GM19351 (cell line): ENCODE measurements around the gene EGFLAM.

Experiments used
- ATAC-seq: cut with Tn5 transposase; IDR thresholded peaks from one replicate; pipeline ENCODE4 v1.9.1; 2021; ENCODE audit warnings: mild to moderate bottlenecking, moderate library complexity; ENCODE audit not compliant: unreplicated experiment

EGFLAM gene

GRCh38 chr5:38445374-38446028 is 187.1 kb downstream of the EGFLAM start:
- ATAC-seq: no peak

DNA sequence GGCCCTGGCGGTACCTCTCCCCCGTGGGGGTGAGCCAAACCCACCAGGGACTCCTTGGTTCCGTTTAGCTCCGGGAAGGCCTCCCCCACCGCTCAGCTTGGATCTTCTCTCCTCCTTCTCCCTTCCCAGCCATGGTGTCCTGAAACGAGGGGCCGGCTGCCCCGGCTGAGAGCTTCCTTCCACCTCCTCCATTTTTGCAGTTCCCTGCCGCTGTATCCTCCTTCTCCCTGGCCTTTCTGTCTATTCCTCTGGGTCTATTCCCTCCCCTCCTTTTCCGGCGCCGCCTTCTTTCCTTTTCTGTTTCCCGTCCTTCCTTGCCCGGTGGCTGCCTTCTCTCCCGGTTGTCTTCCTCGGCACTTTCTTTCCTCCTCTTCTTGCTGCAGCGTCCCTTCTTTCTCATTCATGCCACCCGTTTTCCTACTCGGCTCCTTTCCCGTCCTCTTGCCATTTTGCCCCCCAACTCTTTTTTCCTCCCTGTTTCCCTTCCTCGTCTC is 187.7 kb downstream of the EGFLAM start:
- ATAC-seq: no peak

DNA sequence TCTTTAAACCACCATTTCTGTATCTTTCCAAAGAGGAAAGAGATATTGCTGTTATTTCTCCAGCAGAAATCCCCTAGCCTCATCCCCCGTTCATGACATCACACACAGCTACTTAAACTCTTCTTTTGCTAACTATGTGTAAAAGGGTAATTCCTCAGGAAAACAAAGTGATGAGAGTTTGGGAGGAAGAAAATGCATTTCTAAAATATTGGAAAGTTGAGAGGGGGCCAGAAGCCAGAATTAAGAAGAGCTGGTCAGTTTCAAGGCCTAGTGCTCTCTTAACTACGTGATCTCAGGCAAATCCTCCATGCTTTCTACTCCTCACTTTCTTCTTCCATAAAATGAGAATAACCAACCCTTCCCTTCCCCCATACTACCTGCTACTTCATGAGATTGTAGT is 188.7 kb downstream of the EGFLAM start:
- no peak for ATAC-seq

DNA sequence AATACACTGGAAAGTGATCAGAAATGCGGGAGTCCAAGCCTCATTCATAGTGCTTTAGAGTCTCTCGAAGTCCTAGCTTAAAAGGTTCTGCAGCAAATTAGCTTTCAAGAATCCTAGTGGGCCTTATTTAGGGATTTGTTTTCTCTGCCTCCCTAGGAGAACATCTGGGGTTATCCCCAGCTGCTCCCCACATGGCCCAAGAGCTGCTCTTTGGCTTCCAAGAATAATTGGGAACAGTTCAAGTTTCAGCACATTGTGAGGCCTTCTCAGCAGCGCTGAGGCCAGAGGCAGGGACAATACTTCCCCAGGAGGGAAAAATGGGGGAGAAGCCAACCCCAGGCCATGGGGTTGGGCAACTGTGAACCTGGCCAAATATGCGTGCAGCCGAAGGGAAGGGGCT is 189.4 kb downstream of the EGFLAM start:
- no peak for ATAC-seq

DNA sequence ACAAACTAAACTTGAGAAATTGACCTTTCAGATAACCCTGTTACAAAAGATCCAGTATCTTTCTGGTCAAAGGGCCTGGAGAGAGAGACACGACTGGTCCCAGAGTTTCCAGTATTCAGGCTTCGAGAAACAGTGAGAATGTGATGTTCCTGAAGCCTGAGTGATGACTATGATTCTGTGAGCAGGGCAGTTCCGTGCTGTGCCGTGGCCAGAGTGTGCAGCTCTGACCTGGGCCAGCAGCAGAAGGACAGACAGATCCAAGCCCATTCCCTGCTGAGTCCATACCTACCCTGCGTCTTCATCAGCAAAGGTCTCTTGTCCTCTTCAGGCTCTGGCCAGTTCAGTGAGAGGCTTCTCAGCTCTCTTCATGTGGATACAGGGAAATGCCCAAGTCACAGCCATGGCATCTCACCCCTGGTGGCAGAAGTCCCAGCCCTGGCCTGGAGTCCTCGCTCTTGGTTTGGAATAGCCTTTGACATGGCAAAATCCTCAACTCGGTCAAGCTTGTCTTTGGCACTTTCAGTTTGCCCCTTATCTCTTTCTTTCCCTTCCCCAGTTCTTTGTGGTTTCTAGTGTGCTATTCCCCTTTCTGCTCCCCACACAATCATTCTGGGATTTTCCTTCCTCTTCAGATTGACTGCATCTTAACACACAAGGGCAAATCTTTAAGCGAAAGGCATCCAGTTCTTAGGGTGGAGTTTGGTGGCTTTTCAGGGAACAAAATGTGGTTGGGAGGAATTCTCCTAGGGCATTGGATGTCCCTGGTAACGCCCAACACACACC is 190.4 kb downstream of the EGFLAM start:
- ATAC-seq: no peak

DNA sequence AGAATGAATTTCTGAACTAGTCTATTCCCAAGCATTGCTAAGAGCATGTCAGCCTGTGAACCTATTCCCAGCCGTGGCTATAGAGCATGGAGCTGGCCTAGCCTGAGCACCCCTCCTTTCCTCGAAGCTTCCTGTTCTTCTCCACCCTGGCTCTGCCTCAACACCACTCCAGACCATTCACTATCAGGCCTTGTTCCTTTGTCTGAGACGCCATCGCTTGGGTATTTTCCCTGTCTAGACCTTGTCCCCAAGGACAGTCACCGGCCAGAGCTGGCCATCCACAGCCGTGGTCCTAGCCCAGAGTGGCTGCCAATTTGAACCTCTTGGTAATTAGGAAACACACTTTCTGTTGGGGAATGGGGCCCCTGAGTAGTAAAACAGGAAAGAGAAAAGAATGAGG is 192.3 kb downstream of the EGFLAM start:
- ATAC-seq: no peak

GRCh38 chr5:38451074-38451725 is 192.8 kb downstream of the EGFLAM start:
- no peak for ATAC-seq

DNA sequence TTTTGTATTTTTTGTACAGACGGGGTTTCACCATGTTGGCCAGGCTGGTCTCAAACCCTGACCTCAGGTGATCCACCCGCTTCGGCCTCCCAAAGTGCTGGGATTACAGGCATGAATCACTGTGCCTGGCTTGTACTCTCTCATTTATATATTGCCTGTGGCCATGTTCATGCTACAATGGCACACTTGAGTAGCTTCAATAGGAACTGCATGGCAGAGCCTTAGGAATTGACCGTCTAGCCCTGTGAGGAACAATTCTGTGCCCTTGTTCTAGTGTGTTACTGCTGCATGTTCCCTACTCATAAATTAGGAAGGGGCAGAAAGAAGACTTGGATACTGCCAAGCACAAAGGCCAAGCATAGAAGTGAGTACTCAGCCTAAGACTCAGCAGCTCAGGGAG is 193.8 kb downstream of the EGFLAM start:
- ATAC-seq: no peak

GRCh38 chr5:38453506-38453905 is 195.1 kb downstream of the EGFLAM start:
- ATAC-seq: peak; percentile 97

GRCh38 chr5:38453921-38454320 is 195.6 kb downstream of the EGFLAM start:
- ATAC-seq: no peak

DNA sequence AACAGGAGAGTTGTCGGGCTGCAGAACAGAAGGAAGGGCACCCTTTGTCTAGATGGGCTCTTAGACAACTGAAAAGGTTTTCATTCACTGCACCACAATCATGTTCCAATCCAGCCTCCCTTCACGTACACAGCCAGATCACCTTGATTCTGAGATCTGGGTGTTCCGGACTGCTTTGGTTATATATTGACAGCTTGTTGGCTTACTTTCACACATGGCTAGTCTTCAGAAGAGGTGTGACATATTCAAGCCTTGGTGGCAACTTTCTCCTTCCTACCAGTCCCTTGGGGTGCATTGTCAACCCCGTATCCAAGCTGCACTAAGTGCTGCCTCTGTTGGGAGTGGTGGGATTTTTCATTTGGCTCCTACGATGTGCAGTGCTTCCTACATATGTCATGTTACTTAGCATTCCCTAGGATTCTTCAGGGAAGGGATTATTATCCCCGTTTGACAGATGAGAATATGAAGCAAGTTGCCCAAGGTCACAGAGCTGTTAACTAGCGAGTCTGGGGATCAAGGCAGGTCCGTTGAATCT is 197.5 kb downstream of the EGFLAM start:
- peak; percentile 21 for ATAC-seq

DNA sequence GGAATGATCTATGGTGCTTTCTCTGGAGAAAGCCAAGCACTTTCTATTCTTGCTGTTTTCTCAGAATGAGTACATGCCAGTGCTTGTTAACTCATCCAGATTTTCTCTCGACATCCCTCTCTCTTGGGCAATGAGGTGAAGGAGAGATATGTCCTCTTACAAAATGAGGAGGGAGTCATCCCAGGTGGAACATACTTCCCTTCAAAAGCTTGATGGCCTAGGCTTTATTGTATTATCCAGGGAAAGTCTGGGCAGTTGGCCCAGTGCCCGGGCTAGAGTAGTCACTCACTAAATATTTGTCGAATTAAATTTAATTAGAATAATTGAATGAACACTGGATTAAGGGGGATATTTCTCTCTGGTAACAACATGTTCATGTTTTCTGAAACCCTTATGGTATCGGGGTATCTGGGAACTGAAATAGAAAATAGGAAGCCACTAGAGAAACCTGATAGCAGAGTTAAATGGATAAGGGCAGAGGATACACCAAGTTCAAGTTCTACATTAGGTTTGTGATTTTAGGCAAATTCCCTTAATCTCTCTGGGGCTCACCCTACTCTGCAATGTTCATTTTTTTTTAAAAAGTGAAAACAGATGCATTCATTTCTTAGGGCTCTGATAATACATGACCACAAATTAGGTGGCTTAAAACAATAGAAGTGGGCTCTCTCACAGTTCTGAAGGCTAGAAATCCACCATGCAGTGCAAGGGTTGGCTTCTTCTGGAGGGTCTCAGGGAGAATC is 198.5 kb downstream of the EGFLAM start:
- no peak for ATAC-seq

GRCh38 chr5:38458174-38458573 is 199.8 kb downstream of the EGFLAM start:
- ATAC-seq: no peak

- ATAC-seq: no peak
These were observed 204.7 kb downstream of the EGFLAM start for GRCh38 chr5:38462976-38463633.

- ATAC-seq: no peak
These were observed 205.5 kb downstream of the EGFLAM start for GRCh38 chr5:38463634-38464521.

- no peak for ATAC-seq
These were observed 206.7 kb downstream of the EGFLAM start for GRCh38 chr5:38465061-38465460.

GRCh38 chr5:38465702-38466423 is 207.5 kb downstream of the EGFLAM start:
- no peak for ATAC-seq

DNA sequence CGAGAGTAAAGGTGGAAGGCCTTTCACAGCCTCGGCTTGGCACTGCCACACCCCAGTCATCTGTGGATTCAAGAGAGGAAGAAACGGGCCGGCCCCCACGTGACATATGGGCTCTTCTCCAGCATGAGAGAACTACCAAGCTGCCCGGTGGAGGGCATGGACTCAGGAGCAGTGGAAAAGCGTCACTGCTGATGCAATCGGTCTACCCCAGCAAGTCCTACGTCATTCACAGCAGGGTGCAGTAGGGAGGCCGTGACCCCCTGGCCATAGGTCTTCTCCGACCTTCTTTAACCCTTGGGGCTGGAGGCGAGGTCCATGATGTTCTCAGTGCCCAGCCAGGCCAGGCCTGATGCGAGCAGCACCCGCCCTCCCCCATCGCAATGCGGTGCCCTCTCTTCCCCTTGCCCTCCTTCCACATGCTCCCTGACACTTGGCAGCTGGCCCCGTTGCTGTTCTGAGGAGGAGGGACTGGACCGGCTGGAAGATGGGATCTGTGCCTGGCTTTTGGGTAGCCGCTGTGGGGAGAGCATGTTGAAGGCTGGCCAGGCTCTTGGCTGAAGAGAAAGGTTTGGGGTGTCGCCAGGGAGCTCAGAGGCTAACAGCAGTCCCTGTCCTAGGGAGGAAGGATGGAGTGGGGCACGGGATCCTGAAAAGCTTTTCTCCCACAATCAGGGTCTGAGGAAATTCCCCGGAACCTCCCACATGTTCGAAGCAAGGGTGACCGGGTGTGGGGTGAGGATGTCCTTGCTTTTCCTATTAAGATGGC is 208.2 kb downstream of the EGFLAM start:
- ATAC-seq: no peak
